Activated CD8-positive, alpha-beta memory T cell treated with anti-CD3 and anti-CD28 coated beads, Interleukin-2, amount 50 U/mL, for 24 hours (primary cell): ENCODE results near the gene NOTCH4.

Experiments
- DNase-seq: peaks from one replicate; pipeline ENCODE4 v3.0.0-alpha.2; 2020; ENCODE audit errors: extremely low read depth

Gene NOTCH4

GRCh38 chr6:32181915-32182529, 41.8 kb downstream of the NOTCH4 start:
- no peak for DNase-seq

DNA sequence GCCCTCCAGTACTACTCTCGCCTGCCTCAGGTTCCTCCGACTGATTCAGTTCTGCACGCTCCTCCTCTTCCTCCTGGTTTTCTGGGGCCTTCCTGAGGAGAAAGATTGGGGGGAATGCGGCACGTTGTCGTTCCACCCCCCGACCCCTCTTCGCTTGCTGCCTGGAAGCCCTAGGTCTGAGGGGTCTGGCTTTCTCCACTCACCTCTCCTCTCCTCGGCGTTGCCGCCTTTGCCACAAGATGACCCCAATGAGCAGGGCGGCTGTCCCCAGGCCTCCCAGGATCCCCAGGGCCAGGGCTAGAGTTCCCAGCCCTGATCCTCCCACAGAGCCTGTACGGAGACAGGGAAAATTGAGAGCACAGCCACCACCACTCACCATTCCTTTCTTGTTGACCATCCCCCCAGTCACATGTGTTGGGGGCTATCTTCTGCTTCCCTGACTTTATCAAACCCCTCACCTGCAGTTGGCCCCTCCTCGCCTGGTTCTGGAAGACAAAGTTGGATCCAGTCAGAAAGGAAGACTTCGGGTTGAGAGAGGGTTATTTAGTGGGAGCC, 42.6 kb downstream of the NOTCH4 start:
- no peak for DNase-seq

DNA sequence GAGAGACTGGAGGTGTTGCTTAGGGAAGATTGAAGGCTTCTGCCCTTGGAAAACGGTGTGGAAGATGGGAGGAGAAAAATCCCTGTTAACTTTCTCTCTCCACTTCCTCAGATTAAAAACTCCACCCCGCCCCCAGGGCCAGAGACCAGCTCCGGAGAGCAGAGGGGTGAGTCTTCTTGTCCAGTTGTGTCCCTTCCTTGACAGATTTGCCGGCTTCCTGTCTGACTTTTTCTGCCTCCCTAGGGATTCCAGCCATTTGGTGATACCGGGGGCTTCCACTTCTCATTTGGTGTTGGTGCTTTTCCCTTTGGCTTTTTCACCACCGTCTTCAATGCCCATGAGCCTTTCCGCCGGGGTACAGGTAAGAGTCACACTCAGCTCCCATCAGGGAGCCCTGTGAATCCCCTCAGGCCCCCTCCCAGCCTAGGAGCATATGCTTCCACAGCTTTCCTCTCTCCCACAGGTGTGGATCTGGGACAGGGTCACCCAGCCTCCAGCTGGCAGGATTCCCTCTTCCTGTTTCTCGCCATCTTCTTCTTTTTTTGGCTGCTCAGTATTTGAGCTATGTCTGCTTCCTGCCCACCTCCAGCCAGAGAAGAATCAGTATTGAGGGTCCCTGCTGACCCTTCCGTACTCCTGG, 44.0 kb downstream of the NOTCH4 start:
- no peak for DNase-seq

DNA sequence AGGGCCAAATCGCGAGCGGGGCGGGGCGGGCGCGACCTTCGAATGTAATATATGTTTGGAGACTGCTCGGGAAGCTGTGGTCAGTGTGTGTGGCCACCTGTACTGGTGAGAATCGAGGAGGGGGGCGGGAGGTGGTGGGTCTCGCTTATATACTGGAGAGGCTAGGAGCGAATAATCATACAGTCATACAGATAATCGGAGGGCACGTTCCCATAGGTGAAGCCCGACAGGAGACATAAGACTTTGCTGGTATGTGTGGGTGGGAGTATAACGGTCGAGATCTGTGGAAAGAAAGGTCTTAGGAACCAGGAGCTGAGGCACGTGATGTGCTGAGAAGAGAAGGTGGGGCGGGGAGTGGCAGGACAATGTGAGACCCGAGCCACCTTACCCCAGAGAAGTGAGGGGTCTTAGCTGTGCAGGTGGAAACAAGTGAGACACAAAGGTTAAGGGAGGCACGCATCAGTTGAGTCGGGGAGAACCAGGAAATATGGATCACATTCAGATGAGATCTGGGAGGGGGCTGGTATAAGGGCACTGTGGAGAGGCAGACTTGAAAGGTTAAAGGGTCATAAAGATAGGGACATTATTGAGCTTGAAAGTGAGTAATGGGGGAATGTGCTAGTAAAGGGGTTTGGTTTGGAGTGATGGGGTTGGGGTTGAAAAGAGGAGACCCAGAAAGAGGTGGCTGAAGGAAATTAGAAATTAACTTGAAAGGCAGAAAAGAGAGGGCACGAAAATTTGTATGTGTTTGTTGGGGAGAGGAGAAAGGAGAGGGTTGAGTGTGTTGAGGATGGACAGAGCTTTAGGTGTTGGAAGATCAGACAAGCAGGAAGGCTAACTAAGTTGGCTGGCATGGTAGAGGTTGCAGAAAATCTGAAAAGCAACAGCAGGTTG, 45.1 kb downstream of the NOTCH4 start:
- no peak for DNase-seq

GRCh38 chr6:32177788-32178546, 45.9 kb downstream of the NOTCH4 start, which contains the start of gene RNF5:
Gene RNF5 (plus strand): TSS chr6:32178405. CDS start chr6:32178512, 107 bp downstream.
- DNase-seq: peak; percentile 84

DNA sequence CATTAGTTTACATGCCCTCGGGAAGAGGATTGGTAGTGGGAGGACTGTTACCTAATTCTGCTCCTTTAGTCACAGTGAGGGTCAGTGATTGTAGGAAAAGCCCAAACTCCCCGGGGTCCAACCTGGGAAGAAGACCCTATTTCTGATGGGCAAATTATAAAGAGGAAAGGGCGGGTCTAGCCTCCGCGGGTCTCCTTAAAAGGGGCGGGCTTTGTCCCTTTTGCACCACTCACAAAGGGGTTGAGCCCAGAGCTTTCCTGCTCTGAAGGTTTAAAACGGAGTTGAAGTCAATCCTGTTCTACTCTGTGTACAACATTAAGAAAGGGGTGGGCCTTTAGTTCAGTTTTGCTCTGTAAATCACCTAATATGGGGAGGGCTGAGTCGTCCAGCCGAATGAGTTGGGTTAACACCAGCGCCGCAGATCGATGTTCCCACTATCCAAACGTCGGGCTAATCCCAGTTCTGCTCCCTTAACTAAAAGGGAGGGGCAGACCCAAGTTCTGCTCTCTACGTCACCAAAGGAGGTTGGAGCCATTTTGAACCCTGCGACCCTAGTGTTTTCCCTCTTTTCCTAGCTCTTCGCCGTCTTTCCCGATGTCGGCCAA, 46.6 kb downstream of the NOTCH4 start:
- no peak for DNase-seq

GRCh38 chr6:32176476-32177182, 47.2 kb downstream of the NOTCH4 start:
- no peak for DNase-seq

DNA sequence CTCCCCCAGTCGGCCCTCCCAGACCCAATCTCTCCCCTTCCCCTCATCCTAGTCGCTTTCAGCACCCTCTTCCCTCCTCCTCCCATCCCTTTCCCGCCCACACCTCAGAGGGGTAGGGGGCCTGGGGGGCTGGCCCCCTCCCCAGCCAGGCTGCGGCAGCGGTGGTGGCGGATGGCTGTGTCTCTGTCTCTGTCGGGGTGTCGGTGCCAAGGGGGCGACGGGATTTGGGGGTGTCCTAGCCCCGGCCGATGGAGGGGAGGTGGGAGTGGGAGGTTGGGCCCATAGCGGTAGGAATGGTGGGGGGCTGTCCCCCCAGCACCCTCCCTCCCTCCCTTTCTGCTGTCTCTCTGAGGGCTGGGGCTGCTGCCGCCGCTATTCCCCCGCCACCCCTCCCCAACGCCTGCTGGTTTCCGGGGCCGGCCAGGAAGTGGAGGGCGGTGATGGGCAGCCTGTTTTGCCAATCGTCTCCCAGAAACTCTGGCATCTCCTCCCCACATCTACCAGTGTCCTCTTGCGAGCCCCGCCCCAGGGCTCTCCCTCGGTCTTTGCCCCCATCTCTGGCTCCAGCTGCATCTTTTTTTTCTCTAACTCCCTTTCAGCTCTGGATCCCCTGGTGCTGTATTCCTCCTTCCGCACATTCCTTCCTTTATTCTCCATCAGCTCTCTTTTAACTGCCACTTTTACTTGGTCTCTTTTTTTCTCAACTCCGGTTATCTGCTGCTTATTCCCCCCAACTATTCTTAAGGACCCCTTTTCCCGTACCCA, 48.0 kb downstream of the NOTCH4 start, which contains the start of gene AGPAT1:
Gene AGPAT1, minus strand, starts transcription at position 374 of the 765 bp plus-strand sequence. CDS start 4,588 bp downstream, outside the sequence.
- peak; percentile 95 for DNase-seq

DNA sequence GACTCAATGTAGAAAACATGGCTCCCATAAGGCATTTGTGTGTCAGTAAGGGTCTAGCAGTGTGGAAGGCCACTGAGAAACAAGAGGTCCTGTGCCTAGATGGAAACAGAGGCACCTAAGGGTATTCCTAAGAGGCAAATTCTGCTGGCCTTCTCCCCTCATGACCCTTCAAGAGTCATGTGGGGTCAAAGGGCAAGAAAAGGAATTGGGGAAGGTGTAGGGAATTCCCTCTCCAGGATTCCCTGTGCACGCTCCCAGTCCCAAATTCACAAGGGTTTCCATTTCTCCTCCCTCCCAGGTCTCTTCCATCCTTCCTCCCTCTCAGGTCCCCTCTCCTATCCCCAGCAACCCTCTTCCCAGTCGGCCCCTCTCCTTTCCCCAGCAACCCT, 48.6 kb downstream of the NOTCH4 start:
- DNase-seq: no peak

GRCh38 chr6:32174416-32174815, 49.5 kb downstream of the NOTCH4 start:
- no peak for DNase-seq

DNA sequence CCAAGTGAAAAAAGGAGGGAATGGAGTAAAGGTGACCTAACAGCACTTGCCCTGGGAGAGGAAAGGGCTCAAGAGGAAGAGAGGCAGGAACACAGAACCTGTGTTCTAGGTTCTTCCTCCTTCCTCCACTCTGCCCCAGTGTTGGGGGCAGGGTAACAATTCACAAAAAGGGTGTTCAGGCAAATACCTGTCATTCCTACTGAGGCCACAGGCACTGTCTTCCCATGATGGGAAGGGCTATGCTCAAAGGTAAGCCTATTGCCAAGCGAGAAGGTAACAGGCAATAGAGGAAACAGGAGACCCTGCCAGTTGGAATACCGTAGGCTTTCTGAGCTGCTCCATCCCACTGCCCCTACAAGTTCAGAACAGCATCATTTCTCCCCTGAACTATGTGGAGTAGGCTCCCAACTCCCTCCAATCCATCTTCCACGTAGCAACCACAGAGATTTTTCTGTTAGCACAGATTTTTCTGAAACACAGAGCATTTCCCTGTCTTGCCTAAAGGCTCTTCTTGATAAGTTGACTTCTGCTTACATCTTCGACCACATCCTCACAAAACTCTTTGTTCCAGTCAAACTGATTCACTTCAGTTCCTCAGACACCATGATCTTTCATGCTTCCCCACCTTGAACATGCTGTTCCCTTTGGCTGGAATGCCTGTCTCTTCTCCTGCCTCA, 50.7 kb downstream of the NOTCH4 start:
- no peak for DNase-seq

DNA sequence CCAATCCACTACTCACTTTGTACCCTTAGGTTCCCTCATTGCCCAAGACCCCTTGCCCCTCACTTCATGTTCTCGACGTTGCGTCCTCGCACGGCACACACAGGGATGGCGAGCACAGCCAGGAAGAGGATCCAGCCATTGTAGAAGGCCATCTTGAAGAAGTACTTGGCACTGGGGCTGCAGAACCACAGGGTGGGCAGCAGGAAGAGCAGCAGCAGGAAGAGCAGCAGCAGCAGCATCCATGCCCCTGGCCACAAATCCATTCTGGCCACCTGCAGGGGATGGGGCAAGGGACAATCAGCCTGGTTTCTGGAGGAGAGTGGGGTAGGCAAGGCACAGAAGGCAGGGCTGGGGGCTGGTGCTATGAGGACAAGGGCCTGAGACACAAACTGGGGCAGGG, 52.6 kb downstream of the NOTCH4 start:
- DNase-seq: no peak

GRCh38 chr6:32170294-32170693, 53.6 kb downstream of the NOTCH4 start:
- DNase-seq: no peak

- DNase-seq: no peak
Observed at GRCh38 chr6:32168807-32169591, 54.9 kb downstream of the NOTCH4 start.

GRCh38 chr6:32168350-32168749, 55.5 kb downstream of the NOTCH4 start:
- no peak for DNase-seq

GRCh38 chr6:32167761-32168262, 56.1 kb downstream of the NOTCH4 start:
- DNase-seq: no peak

GRCh38 chr6:32167154-32167760, 56.6 kb downstream of the NOTCH4 start:
- no peak for DNase-seq
